HG03565 (cell line): ENCODE data around the gene CFLAR.
A peak's percentile ranks its signal among the peaks of the same experiment; 100 is the strongest.
"Not testable (repeated sequence)": the region's sequence is repeated elsewhere in the genome, so short reads cannot be mapped to it uniquely, and the experiment has no call there.

Experiments used
- ATAC-seq: cut with Tn5 transposase; IDR thresholded peaks from one replicate; pipeline ENCODE4 v1.9.1; 2021; ENCODE audit warnings: mild to moderate bottlenecking, moderate library complexity; ENCODE audit not compliant: unreplicated experiment

The CFLAR gene

DNA sequence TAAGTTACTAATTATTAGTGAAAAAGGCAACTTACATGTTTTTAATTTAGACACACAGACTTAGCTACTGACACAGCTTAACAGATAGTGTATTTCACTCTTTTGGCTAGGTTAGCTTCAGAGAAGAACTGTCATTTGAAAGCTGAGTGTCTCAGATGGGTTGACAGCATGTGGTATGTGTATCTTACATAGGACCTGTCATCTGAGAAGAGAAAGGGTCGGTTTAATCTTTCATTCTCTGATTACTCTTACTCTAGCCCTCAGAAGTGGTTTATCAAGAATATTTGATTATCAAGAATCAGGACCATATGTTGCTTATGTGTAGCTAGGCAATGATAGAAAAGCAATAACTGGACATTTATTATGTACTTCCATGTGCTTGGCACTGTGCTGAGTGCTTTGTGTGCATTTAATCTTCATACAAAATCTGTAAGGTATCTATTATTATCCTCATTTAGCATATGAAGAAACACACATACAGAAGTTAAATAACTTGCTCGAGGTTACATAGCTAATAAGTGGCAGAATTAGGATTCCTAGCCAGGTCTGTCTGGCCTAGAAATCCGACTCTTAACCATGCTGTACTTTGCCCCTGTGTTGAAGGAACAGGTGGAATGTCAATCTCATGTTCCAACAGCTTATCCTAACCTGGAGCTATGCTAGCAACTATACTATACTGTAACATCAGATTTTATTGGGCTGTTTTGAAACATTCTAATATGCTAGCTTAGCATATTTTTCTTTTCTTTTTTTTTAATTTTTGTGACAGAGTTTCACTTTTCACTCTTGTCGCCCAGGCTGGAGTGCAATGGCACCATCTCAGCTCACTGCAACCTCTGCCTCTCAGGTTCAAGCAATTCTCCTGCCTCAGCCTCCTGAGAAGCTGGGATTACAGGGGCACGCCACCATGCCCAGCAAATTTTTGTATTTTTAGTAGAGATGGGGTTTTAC, 28.4 kb downstream of the CFLAR start:
- no peak for ATAC-seq

DNA sequence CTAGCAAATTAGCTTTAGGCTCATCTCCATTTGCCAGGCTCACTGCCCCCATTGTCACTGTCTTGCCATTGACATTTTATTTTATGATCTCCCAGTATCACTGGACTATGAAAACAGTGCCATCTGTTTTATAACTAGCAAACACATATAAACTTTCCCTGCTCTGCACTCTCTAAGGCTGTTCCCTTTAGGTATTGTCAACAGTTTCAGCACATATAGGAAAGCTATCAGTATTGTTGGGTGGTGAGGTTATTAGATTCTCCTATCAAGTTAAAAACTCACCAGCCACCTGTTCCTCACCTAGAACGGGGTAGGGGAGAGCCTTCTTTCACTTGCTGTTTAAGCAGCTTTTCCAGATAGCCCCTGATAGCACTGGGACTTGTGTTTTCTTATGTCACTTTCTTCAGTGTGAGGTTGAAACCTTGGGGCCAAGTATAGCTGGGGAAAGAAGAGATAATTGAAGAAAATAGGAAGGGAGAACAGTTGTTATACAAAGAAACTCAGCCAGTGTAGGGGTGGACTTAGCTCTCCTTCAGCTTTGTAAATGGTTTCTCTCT, 32.5 kb downstream of the CFLAR start:
- no peak for ATAC-seq

DNA sequence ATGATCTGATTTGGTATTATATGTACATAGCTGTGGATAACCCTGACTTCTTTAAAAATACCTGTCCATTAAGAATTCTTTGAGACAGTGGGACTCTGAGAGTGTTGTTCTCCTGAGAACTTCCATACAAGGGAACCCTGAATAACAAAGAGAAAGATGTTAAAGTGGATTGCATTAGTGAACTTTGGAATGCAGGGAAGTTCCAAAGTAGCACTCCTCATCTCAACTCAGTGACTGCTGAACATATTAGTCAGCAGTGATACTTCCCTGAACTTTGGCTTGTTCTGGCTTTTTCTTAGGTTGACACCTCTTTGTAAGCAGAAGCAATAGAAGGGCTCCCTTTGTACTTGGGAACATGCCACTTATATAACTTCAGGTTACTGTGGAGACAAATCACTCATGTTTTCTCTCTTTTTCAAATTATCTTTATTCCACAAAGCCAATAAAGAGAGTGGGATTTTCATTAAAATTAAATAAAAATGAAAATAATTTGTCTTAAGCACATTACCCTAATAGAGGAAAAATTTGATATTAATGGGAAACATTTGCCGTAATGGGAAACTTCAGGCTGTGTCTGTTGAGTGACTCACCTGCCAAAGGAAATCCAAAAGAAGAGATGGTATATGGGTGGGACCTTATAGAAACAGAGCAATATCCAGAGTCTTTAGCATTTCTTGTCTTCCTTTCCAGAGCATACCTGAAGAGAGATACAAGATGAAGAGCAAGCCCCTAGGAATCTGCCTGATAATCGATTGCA, 33.3 kb downstream of the CFLAR start:
- ATAC-seq = no peak

DNA sequence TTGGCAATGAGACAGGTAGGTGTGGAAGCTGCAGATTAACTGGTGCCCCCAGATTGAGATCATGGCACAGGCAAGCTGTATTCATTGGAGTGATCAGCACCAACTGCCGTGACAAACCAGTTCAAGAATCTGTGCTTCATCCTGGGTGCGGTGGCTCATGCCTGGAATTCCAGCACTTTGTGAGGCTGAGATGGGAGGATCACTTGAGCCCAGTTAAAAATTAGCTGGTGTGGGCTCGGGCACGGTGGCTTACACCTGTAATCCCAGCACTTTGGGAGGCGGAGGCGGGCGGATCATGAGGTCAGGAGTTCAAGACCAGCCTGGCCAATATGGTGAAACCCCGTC, 33.8 kb downstream of the CFLAR start:
- not testable (repeated sequence) for ATAC-seq

DNA sequence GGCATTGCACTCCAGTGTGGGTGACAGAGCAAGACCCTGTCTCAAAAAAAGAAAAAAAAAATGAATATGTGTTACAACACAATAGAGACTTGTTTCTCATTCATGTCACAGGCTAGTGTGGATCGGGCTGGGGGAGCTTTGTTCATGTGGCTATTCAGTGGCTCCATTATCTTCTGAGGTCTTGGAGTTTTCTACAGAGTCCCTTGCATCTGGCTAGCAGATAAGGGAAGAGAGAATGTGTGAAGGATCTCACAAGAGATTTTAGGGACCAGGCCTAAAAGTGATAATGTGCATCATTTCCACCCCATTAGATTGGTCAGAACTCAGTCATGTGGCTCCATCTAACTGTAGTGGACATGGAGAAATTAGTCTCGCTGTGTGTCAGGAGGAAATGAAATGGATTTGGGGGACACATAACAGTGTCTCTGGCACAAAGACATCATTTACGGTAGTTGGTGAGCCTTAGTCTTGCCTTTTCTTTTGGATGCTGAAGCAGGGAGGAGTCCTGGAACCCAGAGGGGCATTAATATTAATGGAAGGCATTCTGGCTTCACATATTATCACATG, 34.6 kb downstream of the CFLAR start:
- ATAC-seq = no peak

DNA sequence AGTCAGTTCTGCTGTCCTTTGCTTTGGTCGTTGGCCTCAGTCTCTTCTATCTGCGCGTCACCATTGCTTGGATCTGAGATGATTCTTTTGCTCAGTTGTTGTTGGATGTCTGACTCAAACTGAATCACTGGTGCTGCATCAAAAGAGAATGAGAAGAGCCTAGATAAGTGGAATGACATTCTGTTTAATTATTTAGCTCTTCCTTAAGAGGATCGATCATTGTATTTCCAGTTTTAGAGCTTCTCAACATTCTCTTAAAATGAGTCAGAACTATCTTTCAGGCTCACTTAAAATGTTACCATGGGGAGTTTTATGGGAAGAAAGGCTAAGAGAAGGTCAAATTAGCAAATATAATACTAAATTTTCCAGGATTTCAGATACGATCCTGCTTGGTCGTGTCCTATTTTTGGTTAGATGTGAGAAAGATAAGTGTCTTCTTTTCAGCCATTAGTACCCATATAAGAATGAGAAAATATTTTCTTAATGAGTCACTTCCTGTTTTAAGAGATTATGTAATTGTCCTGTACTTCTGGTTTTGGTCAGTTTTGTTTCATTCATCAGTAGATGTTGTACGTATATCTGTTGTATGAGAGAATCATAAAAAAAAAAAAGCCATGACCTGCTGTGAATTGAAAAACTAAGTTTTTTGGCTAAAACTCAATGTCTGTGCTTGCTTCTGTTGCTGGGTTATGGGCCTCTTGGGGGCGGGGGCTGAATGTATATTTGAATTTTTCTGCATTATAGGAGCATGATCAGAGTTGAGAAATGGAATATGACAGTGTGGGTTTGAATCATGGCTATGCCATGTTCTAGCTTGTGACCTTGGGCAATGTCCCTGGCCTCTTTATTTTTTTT, 35.4 kb downstream of the CFLAR start:
- ATAC-seq = peak; percentile 83

DNA sequence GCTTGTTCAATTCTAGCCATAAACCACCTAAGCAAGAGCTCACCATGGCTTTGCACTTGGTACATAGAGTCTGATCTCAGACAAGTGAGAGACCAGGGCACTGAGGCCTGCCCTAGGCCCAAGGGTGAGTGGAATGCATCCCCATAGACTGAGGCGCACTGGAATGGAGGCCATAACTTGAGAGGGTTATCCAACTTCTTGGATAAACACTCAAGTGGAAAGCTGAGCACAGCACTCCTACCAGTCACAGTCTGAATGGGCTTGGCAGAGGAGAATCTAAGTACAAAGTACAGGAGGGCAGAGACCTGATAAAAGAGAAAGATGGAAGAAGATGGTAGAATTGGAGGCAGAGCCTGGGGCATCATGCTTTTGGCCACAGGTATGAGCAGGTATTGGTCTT, 36.6 kb downstream of the CFLAR start:
- ATAC-seq = no peak

DNA sequence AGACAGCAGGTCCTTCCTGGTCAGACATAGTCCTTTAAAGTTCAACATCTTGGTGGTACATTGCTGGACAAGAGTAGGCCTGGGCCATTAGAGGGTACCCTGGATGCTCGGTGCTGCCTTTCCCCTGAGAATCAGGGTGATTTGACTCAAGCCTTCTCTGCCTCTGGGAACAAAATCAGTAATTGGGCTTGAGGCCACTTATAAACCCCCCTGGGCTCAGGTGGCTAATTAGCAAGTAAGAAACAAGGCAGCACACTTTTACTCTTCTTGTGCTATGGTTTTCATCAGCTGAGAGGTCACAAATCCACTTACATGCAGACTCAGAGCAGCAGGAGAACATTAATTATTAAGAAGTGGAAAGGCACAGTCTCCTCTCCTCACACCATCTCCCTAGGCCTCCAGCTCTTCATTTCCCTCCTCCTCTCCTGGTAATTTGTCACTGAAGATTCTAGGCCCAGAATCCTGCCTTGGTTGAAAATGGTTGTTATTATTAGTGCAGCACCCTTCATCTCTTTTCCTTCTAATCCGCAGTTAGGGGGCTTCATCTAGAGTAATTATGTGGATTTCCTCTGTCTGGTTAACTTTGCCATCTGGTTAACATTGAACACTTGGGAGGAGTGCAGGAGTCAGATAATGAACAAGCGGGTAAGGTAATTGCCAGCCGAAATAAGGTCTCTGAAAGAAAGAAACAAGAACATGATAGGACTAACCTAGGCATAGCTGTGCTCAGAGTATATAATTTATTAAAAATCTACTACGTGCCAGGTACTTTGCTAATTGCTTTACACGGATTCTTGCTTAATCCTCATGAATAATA, 37.2 kb downstream of the CFLAR start:
- no peak for ATAC-seq

DNA sequence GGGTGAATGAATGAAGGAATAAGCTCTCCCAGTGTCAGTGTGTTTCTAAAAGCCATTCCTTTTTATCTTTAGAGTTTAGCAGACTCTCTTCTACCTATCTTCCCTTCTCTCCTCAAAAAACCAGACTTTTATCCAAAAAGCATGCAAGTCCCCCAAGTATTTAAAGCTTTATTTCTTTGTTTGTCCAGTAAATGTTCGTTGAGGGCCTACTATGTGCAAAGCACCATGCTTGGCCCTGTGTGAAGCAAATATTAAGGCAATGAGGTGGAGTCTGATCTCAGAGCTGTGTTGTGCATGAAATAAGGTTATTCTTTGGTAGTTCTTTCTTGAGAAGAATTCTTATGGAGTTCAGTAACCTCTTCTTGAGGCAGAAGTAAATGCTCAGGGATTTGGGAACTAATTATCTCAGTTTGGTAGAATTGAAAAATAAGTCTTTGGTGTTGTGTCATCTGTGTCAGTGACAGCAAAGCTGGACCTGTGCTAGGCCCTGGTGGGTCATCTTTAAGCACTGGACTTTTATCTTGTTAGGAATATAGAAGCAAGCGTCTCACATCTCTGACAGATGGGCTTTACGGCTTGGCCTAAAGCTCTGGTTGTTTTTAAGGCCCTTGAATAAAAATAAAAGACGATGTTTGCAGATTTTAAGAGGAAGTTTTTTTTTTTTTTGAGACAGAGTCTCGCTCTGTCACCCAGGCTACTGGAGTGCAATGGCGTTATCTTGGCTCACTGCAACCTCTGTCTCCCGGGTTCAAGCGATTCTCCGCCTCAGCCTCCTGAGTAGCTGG, 38.8 kb downstream of the CFLAR start:
- ATAC-seq = no peak

DNA sequence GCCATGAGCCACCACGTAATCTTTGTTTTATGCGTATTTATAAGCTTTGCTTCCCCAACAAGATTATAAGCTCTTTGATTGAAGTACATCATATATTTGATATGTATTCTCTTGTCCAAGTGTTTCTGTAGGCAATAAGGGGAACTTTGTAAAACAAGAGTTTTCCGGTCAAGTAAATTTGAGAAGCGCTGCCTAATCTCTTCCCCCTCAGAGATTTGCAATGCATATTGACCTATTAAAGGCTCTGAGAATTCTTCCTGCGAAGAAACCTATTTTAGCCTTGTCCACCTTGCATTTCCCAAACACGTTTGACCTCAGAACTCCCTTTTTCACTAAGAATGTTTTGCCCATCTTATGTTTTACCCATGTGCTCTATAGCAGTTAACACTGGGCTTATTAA, 40.1 kb downstream of the CFLAR start:
- ATAC-seq = no peak

DNA sequence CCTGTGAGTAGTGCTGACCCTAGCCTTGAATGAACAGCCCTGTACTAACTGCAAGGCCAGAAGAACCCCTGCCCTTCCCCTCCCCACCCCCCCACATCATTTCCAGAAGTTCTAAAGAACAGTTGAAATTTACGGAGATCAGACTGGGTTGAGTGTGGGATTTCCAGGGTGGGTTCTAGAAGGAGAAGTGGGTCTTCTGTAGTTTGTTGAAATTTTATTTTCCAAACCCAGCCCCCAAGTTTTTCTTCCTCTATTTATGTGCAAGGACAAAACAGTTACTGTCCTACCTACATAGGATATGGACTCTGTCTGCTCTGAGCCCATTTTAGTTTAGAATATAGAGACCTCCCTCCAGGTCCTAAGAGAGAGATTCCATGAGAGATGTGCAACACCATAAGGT, 40.7 kb downstream of the CFLAR start:
- ATAC-seq = no peak

DNA sequence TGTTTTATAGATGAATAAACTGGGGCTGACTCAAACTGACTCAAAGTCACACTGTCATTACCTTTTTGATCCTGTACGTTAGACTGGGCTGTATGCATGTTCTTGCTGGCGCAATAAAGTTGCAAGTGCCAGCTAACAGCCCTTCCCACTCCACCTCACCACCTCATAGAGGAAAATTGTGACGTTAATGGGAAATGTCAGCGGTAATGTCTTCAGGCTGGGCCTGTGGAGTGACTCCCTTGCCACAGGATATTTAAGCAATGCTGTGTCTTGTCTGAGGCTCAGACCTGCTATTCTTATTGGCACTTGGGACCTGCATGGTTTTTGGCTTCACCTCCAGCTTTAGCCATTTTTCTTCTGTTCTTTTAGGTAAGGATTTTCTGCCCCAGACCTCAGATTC, 41.7 kb downstream of the CFLAR start:
- peak; percentile 10 for ATAC-seq

DNA sequence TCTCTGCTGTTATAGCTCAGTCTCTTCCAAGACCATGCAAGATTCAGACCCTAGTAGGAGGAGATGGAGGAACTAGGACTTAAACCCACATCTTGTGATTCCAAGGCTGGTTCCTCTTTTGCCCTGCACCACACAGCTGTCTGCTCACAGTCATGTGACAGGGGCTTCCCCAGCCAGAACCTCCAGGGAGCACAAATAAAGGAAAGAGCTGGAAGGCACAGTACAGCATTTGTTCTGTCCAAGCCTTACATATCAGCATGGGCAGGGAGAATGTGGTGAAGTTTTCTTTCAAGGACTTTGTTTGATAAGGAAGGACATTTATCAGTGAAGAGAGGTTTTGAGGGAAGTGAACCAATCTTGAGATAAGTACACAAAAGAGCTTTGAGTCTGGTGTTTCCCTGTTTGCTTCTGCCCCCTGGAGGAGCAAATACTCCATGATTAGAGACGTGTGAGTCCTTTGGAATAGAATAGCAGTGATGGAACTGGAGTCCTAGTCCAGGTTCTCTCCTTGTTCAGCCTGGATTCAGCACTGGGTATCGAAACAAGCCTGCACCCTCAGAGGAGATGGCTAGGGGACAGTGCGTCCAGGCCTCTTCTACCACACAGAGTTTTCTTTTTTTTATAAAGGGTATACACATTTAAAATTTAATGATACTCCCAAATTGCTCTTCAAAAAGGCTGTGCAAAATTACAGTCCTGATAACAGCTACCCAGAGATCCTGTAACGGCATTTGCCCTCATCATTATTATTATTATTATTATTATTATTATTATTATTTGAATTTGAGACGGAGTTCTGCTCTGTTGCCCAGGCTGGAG, 42.4 kb downstream of the CFLAR start:
- peak; percentile 86 for ATAC-seq

DNA sequence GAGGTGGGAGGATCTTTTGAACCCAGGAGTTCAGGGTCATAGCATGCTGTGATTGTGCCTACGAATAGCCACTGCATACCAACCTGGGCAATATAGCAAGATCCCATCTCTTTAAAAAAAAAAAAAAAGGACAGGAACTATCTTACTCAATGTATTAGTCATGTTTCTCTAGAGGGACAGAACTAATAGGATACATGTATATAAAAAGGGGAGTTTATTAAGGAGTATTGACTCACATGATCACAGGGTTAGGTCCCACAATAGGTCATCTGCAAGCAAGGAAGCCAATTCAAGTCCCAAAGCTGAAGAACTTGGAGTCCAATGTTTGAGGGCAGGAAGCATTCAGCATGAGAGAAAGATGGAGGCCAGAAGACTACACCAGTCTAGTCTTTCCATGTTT, 48.2 kb downstream of the CFLAR start:
- ATAC-seq = no peak

DNA sequence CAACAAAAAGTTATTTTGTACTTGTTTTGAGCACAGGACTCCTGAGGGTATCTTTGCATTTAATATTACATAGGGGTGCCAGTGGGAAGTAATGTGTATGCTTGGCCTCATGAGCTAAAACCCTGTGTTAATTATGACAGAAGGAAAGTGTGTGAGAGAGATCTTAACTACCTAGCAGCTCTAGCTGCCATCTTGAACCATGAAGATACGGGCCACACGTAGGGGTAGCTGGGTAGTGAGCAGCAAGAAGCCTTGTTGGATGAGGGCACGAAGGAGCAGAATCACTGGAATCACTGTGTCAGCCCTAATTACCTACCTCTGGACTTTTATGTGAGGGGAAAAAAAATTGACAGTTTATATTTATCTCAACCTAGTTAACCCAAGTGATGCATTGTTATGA, 51.6 kb downstream of the CFLAR start:
- no peak for ATAC-seq

DNA sequence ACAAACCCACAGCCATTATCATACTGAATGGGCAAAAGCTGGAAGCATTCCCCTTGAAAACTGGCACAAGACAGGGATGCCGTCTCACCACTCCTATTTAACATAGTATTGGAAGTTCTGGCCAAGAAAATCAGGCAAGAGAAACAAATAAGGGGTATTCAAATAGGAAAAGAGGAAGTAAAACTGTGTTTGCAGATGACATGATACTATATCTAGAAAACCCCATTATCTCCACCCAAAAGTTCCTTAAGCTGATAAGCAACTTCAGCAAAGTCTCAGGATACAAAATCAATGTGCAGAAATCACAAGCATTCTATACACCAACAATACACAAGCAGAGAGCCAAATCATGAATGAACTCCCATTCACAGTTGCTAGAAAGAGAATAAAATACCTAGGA, 52.5 kb downstream of the CFLAR start:
- not testable (repeated sequence) for ATAC-seq

DNA sequence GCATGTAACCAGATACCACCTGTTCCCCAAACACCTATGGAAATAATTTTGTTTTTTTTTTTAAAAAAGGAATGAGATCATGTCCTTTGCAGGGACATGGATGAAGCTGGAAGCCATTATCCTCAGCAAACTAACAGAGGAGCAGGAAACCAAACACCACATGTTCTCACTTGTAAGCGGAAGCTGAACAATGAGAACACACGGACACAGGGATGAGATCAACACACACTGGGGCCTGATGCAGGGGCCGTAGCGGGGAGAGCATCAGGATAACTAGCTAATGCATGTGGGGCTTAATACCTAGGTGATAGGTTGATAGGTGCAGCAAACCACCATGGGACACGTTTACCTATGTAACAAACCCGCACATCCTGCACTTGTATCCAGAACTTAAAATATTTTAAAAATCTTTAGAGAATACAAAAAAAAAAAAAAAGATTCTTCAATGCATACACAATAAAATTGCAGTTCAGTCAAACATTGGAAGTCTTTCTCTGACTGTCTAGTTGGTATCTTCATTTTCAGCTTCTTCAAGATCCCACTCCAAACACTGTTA, 55.4 kb downstream of the CFLAR start:
- no peak for ATAC-seq

DNA sequence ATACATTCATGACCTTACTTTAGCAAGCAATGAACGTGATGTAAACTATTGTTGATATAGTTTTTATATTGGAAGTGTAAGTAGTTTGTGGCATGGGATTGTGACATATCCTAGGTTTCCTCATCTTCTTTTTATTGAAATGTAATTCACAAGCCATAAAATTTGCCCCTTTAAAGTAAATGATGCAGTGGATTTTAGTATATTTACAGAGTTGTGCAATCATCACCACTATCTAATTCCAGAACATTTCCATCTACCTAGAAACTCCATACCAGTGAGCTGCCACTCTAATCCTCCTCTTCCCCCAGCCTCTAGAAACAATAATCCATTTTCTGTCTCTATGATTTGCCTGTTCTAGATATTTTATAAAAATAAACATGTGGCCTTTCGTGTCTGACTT, 56.3 kb downstream of the CFLAR start:
- ATAC-seq = no peak
